ENCODE measurements around the gene SLC36A2. TPM values are rescaled to one million over a fixed set of nuclear protein-coding genes. Genes with fewer than 3 reads are reported as not detected.

SLC36A2 gene
- total RNA-seq, 1 donor from 2014 or later, result not detected

DNA sequence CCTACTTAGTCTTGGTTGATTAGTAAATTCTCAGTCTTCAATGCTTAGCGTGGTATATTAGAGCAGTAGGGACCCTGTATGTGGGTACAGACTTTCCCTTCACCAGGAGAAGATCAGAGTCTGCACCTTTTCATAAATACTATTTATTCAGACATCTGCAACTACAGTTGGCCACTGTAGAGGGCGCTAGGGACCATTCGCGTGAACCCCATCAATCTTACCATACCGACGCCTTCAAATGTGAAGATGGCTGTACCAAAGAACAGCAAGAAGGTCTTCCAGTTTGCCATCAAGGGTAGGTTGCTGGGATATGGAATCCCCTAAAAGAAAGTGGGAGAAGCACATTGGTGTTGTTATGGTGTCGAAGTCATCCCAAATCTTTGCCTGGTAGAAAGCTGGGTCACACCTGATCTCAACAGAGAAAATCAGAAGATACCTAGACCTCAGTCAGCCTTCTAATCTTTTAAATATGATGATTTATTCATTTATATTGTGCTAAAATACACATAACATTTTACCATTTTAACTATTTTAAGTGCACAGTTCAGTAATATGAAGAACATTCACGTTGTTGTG, 62.9 kb downstream of the SLC36A2 start:
- peak overlapping the region; percentile 94 for H3K27ac Mint-ChIP-seq
- TF ChIP-seq, protein P1, sequence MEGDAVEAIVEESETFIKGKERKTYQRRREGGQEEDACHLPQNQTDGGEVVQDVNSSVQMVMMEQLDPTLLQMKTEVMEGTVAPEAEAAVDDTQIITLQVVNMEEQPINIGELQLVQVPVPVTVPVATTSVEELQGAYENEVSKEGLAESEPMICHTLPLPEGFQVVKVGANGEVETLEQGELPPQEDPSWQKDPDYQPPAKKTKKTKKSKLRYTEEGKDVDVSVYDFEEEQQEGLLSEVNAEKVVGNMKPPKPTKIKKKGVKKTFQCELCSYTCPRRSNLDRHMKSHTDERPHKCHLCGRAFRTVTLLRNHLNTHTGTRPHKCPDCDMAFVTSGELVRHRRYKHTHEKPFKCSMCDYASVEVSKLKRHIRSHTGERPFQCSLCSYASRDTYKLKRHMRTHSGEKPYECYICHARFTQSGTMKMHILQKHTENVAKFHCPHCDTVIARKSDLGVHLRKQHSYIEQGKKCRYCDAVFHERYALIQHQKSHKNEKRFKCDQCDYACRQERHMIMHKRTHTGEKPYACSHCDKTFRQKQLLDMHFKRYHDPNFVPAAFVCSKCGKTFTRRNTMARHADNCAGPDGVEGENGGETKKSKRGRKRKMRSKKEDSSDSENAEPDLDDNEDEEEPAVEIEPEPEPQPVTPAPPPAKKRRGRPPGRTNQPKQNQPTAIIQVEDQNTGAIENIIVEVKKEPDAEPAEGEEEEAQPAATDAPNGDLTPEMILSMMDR (IDR thresholded peaks at IDR 0.05; ENCODE audit: unreplicated experiment), result no peak
- peaks cover 6% of the 10 kb centered on the region for H3K9me3 Mint-ChIP-seq
- H3K4me3 Mint-ChIP-seq, result no peak overlapping the region
- no peak for DNase-seq (ENCODE audit: low spot score in 2 of 2, unreplicated experiment in 2 of 2)
- H3K4me1 Mint-ChIP-seq, result peaks cover 36% of the 10 kb centered on the region
- H3K27me3 Mint-ChIP-seq (ENCODE audit: low read depth), result no peaks in the 10 kb centered on the region
- no peaks in the 10 kb centered on the region for H3K36me3 Mint-ChIP-seq

DNA sequence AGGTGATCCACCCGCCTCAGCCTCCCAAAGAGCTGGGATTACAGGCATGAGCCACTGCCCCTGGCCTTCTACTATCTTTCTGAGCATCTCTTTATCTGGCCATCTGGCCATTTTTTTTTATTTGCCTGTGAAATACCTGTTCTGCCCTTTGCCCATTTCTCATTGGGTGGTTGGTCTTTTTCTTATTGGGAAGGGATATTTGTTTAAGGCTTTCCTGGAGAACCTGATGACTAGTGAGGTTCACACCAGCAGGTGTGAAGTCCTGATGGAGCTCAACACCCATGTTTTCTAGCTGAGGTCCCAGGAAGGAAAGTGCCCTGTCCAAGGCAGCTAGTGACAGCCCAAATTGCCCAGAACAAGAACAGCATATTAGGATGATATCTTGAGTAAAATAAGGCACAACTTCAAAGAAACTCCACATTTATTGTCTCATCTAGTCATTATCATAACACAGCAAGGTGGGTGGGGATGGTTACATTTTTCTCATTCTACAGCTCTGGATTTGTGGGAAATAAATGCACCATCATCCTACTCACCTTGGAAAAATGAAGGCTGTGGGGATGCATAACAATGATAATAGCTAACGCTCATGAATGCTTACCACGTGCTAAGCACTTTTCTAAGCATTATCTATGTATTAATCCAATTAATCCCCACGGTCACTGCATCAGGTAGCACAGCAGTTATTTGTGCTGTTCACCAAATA, 64.1 kb downstream of the SLC36A2 start:
- no peak for DNase-seq (ENCODE audit: low spot score in 2 of 2, unreplicated experiment in 2 of 2)
- Mint-ChIP-seq H3K36me3 (no peaks in the 10 kb centered on the region), H3K27ac (peak overlapping the region; percentile 94), H3K4me1 (peaks cover 36% of the 10 kb centered on the region), H3K27me3 (ENCODE audit: low read depth) (no peaks in the 10 kb centered on the region), H3K4me3 (no peak overlapping the region), H3K9me3 (peaks cover 6% of the 10 kb centered on the region)
- TF ChIP-seq, protein P1 (IDR thresholded peaks at IDR 0.05; ENCODE audit: unreplicated experiment), result no peak

DNA sequence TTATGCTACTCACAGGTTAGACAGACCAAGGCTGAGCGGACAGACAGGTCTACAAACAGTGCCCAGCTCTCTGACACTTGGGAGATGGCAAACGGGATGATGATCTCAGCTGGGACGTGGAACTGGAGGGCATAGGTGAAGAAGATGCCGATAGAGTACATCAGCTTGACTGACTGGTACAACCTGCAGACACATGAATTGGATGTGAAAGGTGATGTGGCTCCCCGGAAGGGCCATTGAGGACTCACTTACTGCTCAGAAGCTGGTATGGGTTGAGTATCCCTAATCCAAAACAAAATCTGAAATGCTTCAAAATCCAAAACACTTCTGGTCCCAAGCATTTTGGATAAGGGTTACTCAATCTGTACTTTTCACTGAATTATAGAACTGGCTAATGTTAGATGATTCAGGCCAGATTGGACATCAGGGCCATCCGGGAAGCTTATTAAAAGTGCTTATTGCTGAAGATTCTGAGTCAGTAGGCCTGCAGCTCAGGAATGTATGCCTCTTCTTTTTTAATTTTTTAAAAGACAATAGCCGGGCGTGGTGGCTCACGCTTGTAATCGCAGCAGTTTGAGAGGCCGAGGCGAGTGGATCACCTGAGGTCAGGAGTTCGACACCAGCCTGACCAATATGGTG, 66.2 kb downstream of the SLC36A2 start:
- DNase-seq (ENCODE audit: low spot score in 2 of 2, unreplicated experiment in 2 of 2), result no peak
- Mint-ChIP-seq H3K27ac (no peak overlapping the region), H3K27me3 (ENCODE audit: low read depth) (no peaks in the 10 kb centered on the region), H3K4me1 (peaks cover 32% of the 10 kb centered on the region), H3K4me3 (no peak overlapping the region), H3K9me3 (peaks cover 6% of the 10 kb centered on the region), H3K36me3 (no peaks in the 10 kb centered on the region)
- TF ChIP-seq, protein P1 (IDR thresholded peaks at IDR 0.05; ENCODE audit: unreplicated experiment), result no peak

DNA sequence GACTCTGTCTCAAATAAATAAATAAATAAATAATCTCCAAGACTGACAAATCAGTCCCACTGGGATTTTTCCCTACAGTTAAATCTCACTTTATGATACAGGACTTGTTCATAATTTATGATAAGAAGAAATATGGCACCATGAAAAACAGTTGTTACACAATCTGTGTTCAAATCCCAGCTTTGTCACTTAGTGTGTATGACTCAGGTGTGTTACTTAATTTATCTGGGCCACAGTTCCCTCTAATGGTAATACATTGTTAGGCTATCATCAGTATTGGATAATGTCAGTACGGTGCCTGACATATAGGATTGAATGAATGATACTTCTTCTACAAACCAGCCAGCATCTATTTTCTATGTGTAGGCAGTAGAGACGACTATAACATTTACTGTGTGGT, 66.9 kb downstream of the SLC36A2 start:
- Mint-ChIP-seq H3K9me3 (peaks cover 6% of the 10 kb centered on the region), H3K27ac (no peak overlapping the region), H3K27me3 (ENCODE audit: low read depth) (no peaks in the 10 kb centered on the region), H3K36me3 (no peaks in the 10 kb centered on the region), H3K4me1 (peaks cover 29% of the 10 kb centered on the region), H3K4me3 (no peak overlapping the region)
- DNase-seq (ENCODE audit: low spot score in 2 of 2, unreplicated experiment in 2 of 2), result no peak
- TF ChIP-seq, protein P1 (IDR thresholded peaks at IDR 0.05; ENCODE audit: unreplicated experiment), result no peak

DNA sequence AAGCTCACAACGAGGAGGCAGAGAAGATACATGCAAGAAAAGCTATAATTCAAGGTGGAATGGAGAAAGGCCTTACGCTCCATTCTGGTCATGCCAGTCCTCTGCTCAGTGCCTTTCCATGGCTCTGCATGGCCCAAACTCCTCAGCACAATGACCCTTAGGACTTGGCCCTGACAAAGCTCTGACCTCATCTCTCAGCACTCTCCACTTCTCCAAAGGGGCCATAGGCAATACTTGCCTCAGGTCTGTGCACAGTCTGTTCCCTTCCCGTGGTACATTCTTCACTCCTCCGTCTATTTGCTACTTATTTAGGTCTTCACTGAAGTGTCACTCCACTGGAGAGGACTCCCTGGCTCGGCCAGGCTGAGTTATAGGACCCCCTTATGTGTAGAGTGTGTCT, 68.5 kb downstream of the SLC36A2 start:
- no peaks in the 10 kb centered on the region for H3K27me3 Mint-ChIP-seq (ENCODE audit: low read depth)
- no peak overlapping the region for H3K27ac Mint-ChIP-seq
- no peaks in the 10 kb centered on the region for H3K9me3 Mint-ChIP-seq
- H3K4me3 Mint-ChIP-seq, result no peak overlapping the region
- H3K36me3 Mint-ChIP-seq, result no peaks in the 10 kb centered on the region
- no peak for DNase-seq (ENCODE audit: low spot score in 2 of 2, unreplicated experiment in 2 of 2)
- H3K4me1 Mint-ChIP-seq, result peaks cover 31% of the 10 kb centered on the region
- TF ChIP-seq, protein P1 (IDR thresholded peaks at IDR 0.05; ENCODE audit: unreplicated experiment), result no peak

Measured in mesothelial cell of epicardium (in vitro differentiated cells).